H9 (cell line): ENCODE measurements around the gene HOXC6. TPM values are rescaled to one million over a fixed set of nuclear protein-coding genes. Genes with fewer than 3 reads are reported as not detected.

Experiments used
- DNase-seq: peaks from one replicate; pipeline ENCODE4 v3.0.0-alpha.2; 2017
- H2AFZ ChIP-seq: one replicate; pipeline ENCODE4 v1.6.1; 2013; ENCODE audit warnings: mild to moderate bottlenecking, low read length, control low read depth, moderate library complexity
- H2AK5ac ChIP-seq: 2 replicates; pipeline ENCODE4 v1.6.1; 2013; ENCODE audit warnings: low read length, control low read depth, mixed read lengths; ENCODE audit not compliant: insufficient read length
- H2BK120ac ChIP-seq: one replicate; pipeline ENCODE4 v1.6.1; 2013; ENCODE audit warnings: low read depth, mild to moderate bottlenecking, low read length, control low read depth, inconsistent platforms; ENCODE audit not compliant: poor library complexity, severe bottlenecking
- H2BK12ac ChIP-seq: 2 replicates; pipeline ENCODE4 v1.6.1; 2013; ENCODE audit warnings: low read length, control low read depth, mixed read lengths, low read depth; ENCODE audit not compliant: insufficient read length
- H2BK15ac ChIP-seq: 2 replicates; pipeline ENCODE4 v1.6.1; 2013; ENCODE audit warnings: low read depth, low read length, control low read depth
- H2BK20ac ChIP-seq: one replicate; pipeline ENCODE4 v1.6.1; 2013; ENCODE audit warnings: low read depth, mild to moderate bottlenecking, low read length, control low read depth, inconsistent platforms; ENCODE audit not compliant: poor library complexity, severe bottlenecking
- H2BK5ac ChIP-seq: 2 replicates; pipeline ENCODE4 v1.6.1; 2013; ENCODE audit warnings: low read length, control low read depth, mixed read lengths; ENCODE audit not compliant: insufficient read length
- H3K14ac ChIP-seq: 2 replicates; pipeline ENCODE4 v1.6.1; 2013; ENCODE audit warnings: low read length, control low read depth; ENCODE audit not compliant: insufficient read depth
- H3K18ac ChIP-seq: 2 replicates; pipeline ENCODE4 v1.6.1; 2013; ENCODE audit warnings: low read depth, mild to moderate bottlenecking, mixed read lengths, low read length, control low read depth; ENCODE audit not compliant: insufficient read length
- H3K23ac ChIP-seq: 2 replicates; pipeline ENCODE4 v1.6.1; 2013; ENCODE audit warnings: low read length, control low read depth, mixed read lengths, low read depth; ENCODE audit not compliant: insufficient read length
- H3K23me2 ChIP-seq: 2 replicates; pipeline ENCODE4 v1.6.1; 2013; ENCODE audit warnings: low read depth, mild to moderate bottlenecking, mixed read lengths, low read length, control low read depth; ENCODE audit not compliant: insufficient read length, poor library complexity, severe bottlenecking
- H3K27ac ChIP-seq: 2 replicates; pipeline ENCODE4 v1.5.1; 2013; ENCODE audit warnings: low read length, control low read depth, mixed read lengths, low read depth; ENCODE audit not compliant: insufficient read length
- H3K27me3 ChIP-seq: 2 replicates; pipeline ENCODE4 v1.6.1; 2013; ENCODE audit warnings: low read length, control low read depth, inconsistent platforms; ENCODE audit not compliant: insufficient read depth
- H3K4ac ChIP-seq: 2 replicates; pipeline ENCODE4 v1.6.1; 2013; ENCODE audit warnings: low read depth, mild to moderate bottlenecking, control low read depth, inconsistent platforms, low read length, moderate library complexity
- H3K4me1 ChIP-seq: 2 replicates; pipeline ENCODE4 v1.6.1; 2013; ENCODE audit warnings: low read length, control low read depth, inconsistent platforms; ENCODE audit not compliant: insufficient read depth
- H3K4me2 ChIP-seq: 2 replicates; pipeline ENCODE4 v1.6.1; 2013; ENCODE audit warnings: low read length, control low read depth, mixed read lengths; ENCODE audit not compliant: insufficient read length, insufficient read depth
- H3K56ac ChIP-seq: 2 replicates; pipeline ENCODE4 v1.6.1; 2013; ENCODE audit warnings: low read depth, mild to moderate bottlenecking, mixed read lengths, low read length, control low read depth; ENCODE audit not compliant: insufficient read length
- H3K79me1 ChIP-seq: 2 replicates; pipeline ENCODE4 v1.6.1; 2013; ENCODE audit warnings: low read depth, mild to moderate bottlenecking, moderate library complexity, low read length, control low read depth, inconsistent platforms; ENCODE audit not compliant: insufficient read depth, poor library complexity, severe bottlenecking
- H3K79me2 ChIP-seq: 2 replicates; pipeline ENCODE4 v1.6.1; 2013; ENCODE audit warnings: low read length, control low read depth, inconsistent platforms; ENCODE audit not compliant: insufficient read depth
- H3K9ac ChIP-seq: 2 replicates; pipeline ENCODE4 v1.6.1; 2013; ENCODE audit warnings: low read length, control low read depth, mixed read lengths; ENCODE audit not compliant: insufficient read length; ENCODE audit errors: extremely low read depth
- H3K9me3 ChIP-seq: one replicate; pipeline ENCODE4 v1.6.1; 2013; ENCODE audit warnings: low read depth, low read length, inconsistent platforms; ENCODE audit not compliant: control insufficient read depth
- H3T11ph ChIP-seq: one replicate; pipeline ENCODE4 v1.6.1; 2013; ENCODE audit warnings: mild to moderate bottlenecking, low read length, control low read depth, inconsistent platforms
- H4K20me1 ChIP-seq: one replicate; pipeline ENCODE4 v1.6.1; 2013; ENCODE audit not compliant: control insufficient read depth, insufficient read length, insufficient read depth
- H4K5ac ChIP-seq: 2 replicates; pipeline ENCODE4 v1.6.1; 2013; ENCODE audit warnings: low read depth, mild to moderate bottlenecking, mixed read lengths, low read length, control low read depth; ENCODE audit not compliant: insufficient read length
- H4K8ac ChIP-seq: replicated peaks from 2 replicates; pipeline ENCODE4 v1.6.1; 2013; ENCODE audit warnings: low read length, control low read depth, mixed read lengths, low read depth; ENCODE audit not compliant: insufficient read length
- H4K91ac ChIP-seq: 2 replicates; pipeline ENCODE4 v1.6.1; 2013; ENCODE audit warnings: low read depth, mild to moderate bottlenecking, moderate library complexity, mixed read lengths, low read length, control low read depth; ENCODE audit not compliant: insufficient read length
- H3K27ac Mint-ChIP-seq, 3 experiments: 2 replicates in 2 of 3; 3 replicates in 1 of 3; pipeline ENCODE4 v1.8.0; 2020 to 2021; ENCODE audit warnings: mixed read lengths in 3 of 3, mild to moderate bottlenecking in 1 of 3, moderate library complexity in 1 of 3
- H3K27me3 Mint-ChIP-seq: 2 replicates; pipeline ENCODE4 v1.8.0; 2021; ENCODE audit warnings: low read depth, mild to moderate bottlenecking, moderate library complexity, mixed read lengths
- H3K36me3 Mint-ChIP-seq, 3 experiments: 2 replicates in 2 of 3; 3 replicates in 1 of 3; pipeline ENCODE4 v1.8.0; 2020 to 2021; ENCODE audit warnings: low read depth in 3 of 3, mixed read lengths in 3 of 3; ENCODE audit not compliant: insufficient read depth in 1 of 3
- H3K4me1 Mint-ChIP-seq, 2 experiments: 2 replicates each; pipeline ENCODE4 v1.8.0; 2020; ENCODE audit warnings: mixed read lengths in 2 of 2
- H3K4me3 Mint-ChIP-seq, 2 experiments: 2 replicates in 1 of 2; 3 replicates in 1 of 2; pipeline ENCODE4 v1.8.0; 2020 to 2021; ENCODE audit warnings: mild to moderate bottlenecking in 2 of 2, mixed read lengths in 2 of 2, moderate library complexity in 1 of 2
- H3K9me3 Mint-ChIP-seq, 2 experiments: 2 replicates in 1 of 2; 3 replicates in 1 of 2; pipeline ENCODE4 v1.8.0; 2020; ENCODE audit warnings: mild to moderate bottlenecking in 2 of 2, mixed read lengths in 2 of 2, moderate library complexity in 1 of 2
- WGBS: extraction: QIAGEN DNeasy Blood & Tissue Kit; methylation state at CpG from one replicate; pipeline ENCODE4 v1.1.7; 2013; ENCODE audit warnings: missing lambda C conversion rate, low lambda C conversion rate, mixed read lengths; ENCODE audit not compliant: insufficient read length; ENCODE audit errors: extremely low coverage; 5-methylcytosine and 5-hydroxymethylcytosine counted together
- total RNA-seq: library from RNA; stranded (reverse); gene quantifications from 2 replicates; pipeline ENCODE4 v1.2.1, GENCODE V29; 2021
- TF ChIP-seq, protein P1 (sequence below): fragments of 200-600 bp; sonication (generic); conservative IDR thresholded peaks from 3 replicates; pipeline ENCODE4 v1.8.0; 2021; ENCODE audit warnings: antibody characterized with exemption, mild to moderate bottlenecking

The HOXC6 gene
- total RNA-seq, 1 experiment from 2014 or later, result not detected

DNA sequence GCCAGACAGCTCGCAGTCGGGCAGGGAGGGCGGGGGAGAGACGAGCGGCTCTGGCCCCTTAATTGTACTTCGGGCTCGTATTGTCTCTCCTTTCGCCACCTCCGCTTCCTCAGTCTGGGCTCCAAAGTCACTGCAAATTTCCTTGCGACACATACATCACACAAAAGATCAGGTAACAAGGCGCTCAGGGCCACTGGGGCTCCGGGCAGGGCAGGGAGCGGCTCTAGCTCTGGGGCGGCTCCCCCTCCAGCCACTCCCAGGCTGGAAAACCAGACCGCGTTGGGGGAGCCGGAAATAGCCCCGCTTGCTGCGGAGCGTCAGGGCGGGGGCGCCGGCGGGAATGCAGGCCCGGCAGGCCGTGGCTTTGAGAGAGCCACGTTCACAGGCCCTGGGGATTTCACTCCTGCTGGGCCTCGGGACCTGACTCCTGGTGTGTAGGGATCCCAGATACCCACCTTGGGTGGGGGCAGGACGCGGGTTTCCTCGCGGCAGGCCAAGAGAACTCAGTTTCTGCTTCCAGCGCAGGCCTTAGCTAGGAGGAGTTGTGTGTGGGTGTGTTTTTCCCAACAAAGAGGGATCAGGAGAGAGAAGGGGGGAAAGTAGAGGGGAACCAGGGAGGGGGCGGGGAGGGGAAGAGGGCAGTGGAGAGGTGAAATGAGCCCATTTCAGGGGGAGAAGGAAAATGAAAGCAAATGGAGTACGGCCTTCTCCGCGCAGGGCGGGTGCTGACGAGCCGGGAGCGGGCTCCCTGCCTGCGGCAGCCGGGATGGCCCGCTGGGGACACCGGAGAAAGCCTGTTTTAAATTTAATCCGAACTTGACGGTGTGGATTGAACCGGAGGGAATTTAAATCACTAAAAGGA, 32.6 kb upstream of the HOXC6 start:
- H3K36me3 Mint-ChIP-seq, result no peaks in the 10 kb centered on the region

More for the DNA sequence above, 32.6 kb upstream of the HOXC6 start:
- H3K14ac ChIP-seq, result no peak overlapping the region
- DNase-seq, result peak; percentile 87
- Mint-ChIP-seq H3K4me3 (peak overlapping the region in 1 of 2 experiments; percentile 73; a peak in 3 of 5 replicates), H3K27me3 (peaks cover 100% of the 10 kb centered on the region), H3K9me3 (peaks cover 0 to 3% of the 10 kb centered on the region in 2 experiments; a peak in 2 of 5 replicates), H3K4me1 (peaks cover 7 to 34% of the 10 kb centered on the region in 2 experiments), H3K27ac (peak overlapping the region in 1 of 3 experiments; percentile 59; a peak in 2 of 7 replicates)
- no peaks in the 10 kb centered on the region for H3K79me2 ChIP-seq
- no peak overlapping the region for H3K18ac ChIP-seq
- no peak overlapping the region for H2BK15ac ChIP-seq
- H4K20me1 ChIP-seq, result no peaks in the 10 kb centered on the region
- H3K23me2 ChIP-seq, result no peaks in the 10 kb centered on the region
- H3K4me1 ChIP-seq, result no peaks in the 10 kb centered on the region
- no peak overlapping the region for H3K23ac ChIP-seq
- no peak overlapping the region for H3K4ac ChIP-seq
- no peak overlapping the region for H2AK5ac ChIP-seq
- no peaks in the 10 kb centered on the region for H3K79me1 ChIP-seq
- H4K8ac ChIP-seq, result no peak overlapping the region
- no peak overlapping the region for H2BK12ac ChIP-seq
- no peak overlapping the region for H2BK20ac ChIP-seq
- no peak overlapping the region for H3T11ph ChIP-seq
- no CpG with 5 or more reads among the region's 48 CpGs for WGBS
- TF ChIP-seq, protein P1, sequence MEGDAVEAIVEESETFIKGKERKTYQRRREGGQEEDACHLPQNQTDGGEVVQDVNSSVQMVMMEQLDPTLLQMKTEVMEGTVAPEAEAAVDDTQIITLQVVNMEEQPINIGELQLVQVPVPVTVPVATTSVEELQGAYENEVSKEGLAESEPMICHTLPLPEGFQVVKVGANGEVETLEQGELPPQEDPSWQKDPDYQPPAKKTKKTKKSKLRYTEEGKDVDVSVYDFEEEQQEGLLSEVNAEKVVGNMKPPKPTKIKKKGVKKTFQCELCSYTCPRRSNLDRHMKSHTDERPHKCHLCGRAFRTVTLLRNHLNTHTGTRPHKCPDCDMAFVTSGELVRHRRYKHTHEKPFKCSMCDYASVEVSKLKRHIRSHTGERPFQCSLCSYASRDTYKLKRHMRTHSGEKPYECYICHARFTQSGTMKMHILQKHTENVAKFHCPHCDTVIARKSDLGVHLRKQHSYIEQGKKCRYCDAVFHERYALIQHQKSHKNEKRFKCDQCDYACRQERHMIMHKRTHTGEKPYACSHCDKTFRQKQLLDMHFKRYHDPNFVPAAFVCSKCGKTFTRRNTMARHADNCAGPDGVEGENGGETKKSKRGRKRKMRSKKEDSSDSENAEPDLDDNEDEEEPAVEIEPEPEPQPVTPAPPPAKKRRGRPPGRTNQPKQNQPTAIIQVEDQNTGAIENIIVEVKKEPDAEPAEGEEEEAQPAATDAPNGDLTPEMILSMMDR, result no peak
- no peak overlapping the region for H2BK5ac ChIP-seq
- no peaks in the 10 kb centered on the region for H3K9me3 ChIP-seq
- no peak overlapping the region for H4K5ac ChIP-seq
- no peak overlapping the region for H3K56ac ChIP-seq
- H4K91ac ChIP-seq, result no peak overlapping the region
- H3K4me2 ChIP-seq, result peak overlapping the region; percentile 41
- H3K27ac ChIP-seq, result no peak overlapping the region
- no peak overlapping the region for H3K9ac ChIP-seq
- H3K27me3 ChIP-seq, result peaks cover 99% of the 10 kb centered on the region
- no peak overlapping the region for H2AFZ ChIP-seq
- H2BK120ac ChIP-seq, result no peak overlapping the region
